ENCODE data around the gene MAP3K21. TPM values are rescaled to one million over a fixed set of nuclear protein-coding genes. Genes with fewer than 3 reads are reported as not detected.

MAP3K21 gene
- total RNA-seq, 4 donors from 2014 or later: 0.07 to 0.31 TPM; not detected in 2

GRCh38 chr1:233294913-233295236 is 32.6 kb upstream of the MAP3K21 start:
- no peaks in the 10 kb centered on the region for H3K9me3 ChIP-seq
- intact Hi-C loops (cut with DNase I; ENCODE audit: low total_unique reads): no loop called here
- ATAC-seq (peak in 1 of 2 donors; percentile 30), DNase-seq (no peak)
- peak overlapping the region in 1 of 4 donors; percentile 5 for H3K27ac ChIP-seq
- H3K27me3 ChIP-seq: peaks cover 15 to 19% (median 16%) of the 10 kb centered on the region in 3 donors
- H3K4me3 ChIP-seq: peak overlapping the region; percentile 32 to 48 (median 44)
- in situ Hi-C loops (cut with MboI; ENCODE audit: low sequenced_read_pairs in 4 of 4): no loop called here
- no peaks in the 10 kb centered on the region for H3K4me1 ChIP-seq
- no peak for TF ChIP-seq CTCF (IDR thresholded peaks at IDR 0.05 in 4 of 5, conservative IDR thresholded peaks at IDR 0.05 in 1 of 5)
- H3K36me3 ChIP-seq: no peaks in the 10 kb centered on the region

- DNase-seq (no peak), ATAC-seq (no peak)
- Histone ChIP-seq H3K4me1 (no peaks in the 10 kb centered on the region), H3K27ac (peak within 1 kb of the TSS in 1 of 4 donors; percentile 5), H3K36me3 (no peaks in the 10 kb centered on the region), H3K9me3 (no peaks in the 10 kb centered on the region), H3K27me3 (peaks cover 15 to 19% (median 16%) of the 10 kb centered on the region in 3 donors), H3K4me3 (peak within 1 kb of the TSS; percentile 32 to 48 (median 44))
- TF ChIP-seq POLR2A (IDR thresholded peaks at IDR 0.05): no peak
- TF ChIP-seq CTCF (IDR thresholded peaks at IDR 0.05 in 4 of 5, conservative IDR thresholded peaks at IDR 0.05 in 1 of 5): no peak
- intact Hi-C loops (cut with DNase I; ENCODE audit: low total_unique reads) (no loop called here), in situ Hi-C loops (cut with MboI; ENCODE audit: low sequenced_read_pairs in 4 of 4) (no loop called here)
Measured at GRCh38 chr1:233295237-233295974, 32.1 kb upstream of the MAP3K21 start, which contains the start of gene PCNX2. Gene PCNX2, minus strand, starts transcription at chr1:233295725. Its CDS starts 247 bp downstream, at chr1:233295478.

GRCh38 chr1:233295975-233296322 is 31.6 kb upstream of the MAP3K21 start:
- in situ Hi-C loops (cut with MboI; ENCODE audit: low sequenced_read_pairs in 4 of 4) (no loop called here), intact Hi-C loops (cut with DNase I; ENCODE audit: low total_unique reads) (no loop called here)
- ATAC-seq: no peak
- no peak for DNase-seq
- Histone ChIP-seq H3K36me3 (no peaks in the 10 kb centered on the region), H3K27ac (no peak overlapping the region), H3K9me3 (no peaks in the 10 kb centered on the region), H3K4me3 (peak overlapping the region in 1 of 4 donors; percentile 45), H3K4me1 (no peaks in the 10 kb centered on the region), H3K27me3 (peaks cover 15 to 19% (median 16%) of the 10 kb centered on the region in 3 donors)
- TF ChIP-seq POLR2A (IDR thresholded peaks at IDR 0.05) (no peak), CTCF (IDR thresholded peaks at IDR 0.05 in 4 of 5, conservative IDR thresholded peaks at IDR 0.05 in 1 of 5) (no peak)

- Histone ChIP-seq H3K36me3 (no peaks in the 10 kb centered on the region), H3K4me1 (no peaks in the 10 kb centered on the region), H3K9me3 (no peaks in the 10 kb centered on the region), H3K4me3 (no peak overlapping the region), H3K27ac (no peak overlapping the region), H3K27me3 (peaks cover 14 to 19% (median 16%) of the 10 kb centered on the region in 3 donors)
- no peak for DNase-seq
- in situ Hi-C loops (cut with MboI; ENCODE audit: low sequenced_read_pairs in 4 of 4) (no loop called here), intact Hi-C loops (cut with DNase I; ENCODE audit: low total_unique reads) (no loop called here)
- no peak for ATAC-seq
- no peak for TF ChIP-seq CTCF (IDR thresholded peaks at IDR 0.05 in 4 of 5, conservative IDR thresholded peaks at IDR 0.05 in 1 of 5)
- no peak for TF ChIP-seq POLR2A (IDR thresholded peaks at IDR 0.05)
Measured at GRCh38 chr1:233299450-233299849, 28.1 kb upstream of the MAP3K21 start.

Data from gastrocnemius medialis (tissue), 4 donors.